Mucosa of stomach (tissue), 1 donor: Measurements from ENCODE around the gene SNAI3.
A peak's percentile ranks its signal among the peaks of the same experiment; 100 is the strongest.

Experiments used
- H3K27me3 ChIP-seq: one replicate; pipeline ENCODE4 v1.7.0; 2013; ENCODE audit warnings: mild to moderate bottlenecking, low read length; ENCODE audit not compliant: control insufficient read depth, insufficient read depth
- H3K36me3 ChIP-seq: one replicate; pipeline ENCODE4 v1.7.0; 2013; ENCODE audit warnings: low read length; ENCODE audit not compliant: control insufficient read depth, insufficient read depth
- H3K4me1 ChIP-seq: one replicate; pipeline ENCODE4 v1.7.0; 2013; ENCODE audit warnings: mild to moderate bottlenecking, low read length; ENCODE audit not compliant: control insufficient read depth, insufficient read depth
- H3K4me3 ChIP-seq: one replicate; pipeline ENCODE4 v1.7.0; 2013; ENCODE audit warnings: low read length
- H3K9ac ChIP-seq: one replicate; pipeline ENCODE4 v1.7.0; 2013; ENCODE audit warnings: mild to moderate bottlenecking, low read length, moderate library complexity
- H3K9me3 ChIP-seq: one replicate; pipeline ENCODE4 v1.7.0; 2013; ENCODE audit warnings: mild to moderate bottlenecking, low read length, moderate library complexity; ENCODE audit not compliant: control insufficient read depth
- donor health status: Pancreatic carcinoma.

The SNAI3 gene

DNA sequence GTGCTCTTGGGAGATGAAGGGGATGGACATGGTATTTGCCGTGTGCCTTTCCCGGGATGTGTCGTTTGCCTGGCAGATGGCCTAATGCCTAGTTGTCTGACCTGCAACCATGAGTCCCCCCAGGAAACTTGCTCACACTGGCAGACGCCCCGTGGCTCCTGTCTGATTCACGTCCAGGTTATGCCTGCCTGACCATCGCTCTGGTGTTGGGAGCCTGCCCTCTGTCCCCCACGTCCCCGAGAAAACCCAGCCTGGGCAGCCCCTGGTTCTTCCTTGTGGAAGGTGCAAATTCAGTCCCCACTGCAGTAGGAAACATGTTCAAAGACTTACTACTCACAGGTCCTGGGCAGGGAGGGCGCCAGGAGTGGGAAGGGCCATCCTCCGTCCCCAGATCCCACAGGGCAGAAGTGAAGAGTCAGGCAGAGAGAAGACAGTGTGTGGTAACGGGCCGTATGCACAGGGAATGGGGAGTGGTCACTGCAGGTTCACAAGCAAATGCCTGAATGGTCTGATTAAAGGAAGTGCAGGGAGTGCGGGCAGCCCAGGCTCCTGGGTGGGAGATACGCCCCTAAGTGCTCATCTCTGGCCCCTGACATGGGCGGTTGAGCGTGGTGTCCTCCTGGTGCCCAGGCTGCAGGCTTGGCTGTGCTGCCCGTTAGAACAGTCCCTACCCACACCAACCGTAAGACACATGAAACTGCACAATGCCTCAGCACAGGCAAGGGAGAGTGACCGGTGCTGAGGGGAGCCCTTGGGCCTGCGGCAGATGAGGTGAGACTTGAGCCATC lies 4.2 kb upstream of the SNAI3 start:
- no peaks in the 10 kb centered on the region for H3K9me3 ChIP-seq
- H3K27me3 ChIP-seq, result peaks cover 31% of the 10 kb centered on the region
- no peak overlapping the region for H3K9ac ChIP-seq
- H3K4me1 ChIP-seq, result peaks cover 33% of the 10 kb centered on the region
- H3K36me3 ChIP-seq, result no peaks in the 10 kb centered on the region
- no peak overlapping the region for H3K4me3 ChIP-seq

DNA sequence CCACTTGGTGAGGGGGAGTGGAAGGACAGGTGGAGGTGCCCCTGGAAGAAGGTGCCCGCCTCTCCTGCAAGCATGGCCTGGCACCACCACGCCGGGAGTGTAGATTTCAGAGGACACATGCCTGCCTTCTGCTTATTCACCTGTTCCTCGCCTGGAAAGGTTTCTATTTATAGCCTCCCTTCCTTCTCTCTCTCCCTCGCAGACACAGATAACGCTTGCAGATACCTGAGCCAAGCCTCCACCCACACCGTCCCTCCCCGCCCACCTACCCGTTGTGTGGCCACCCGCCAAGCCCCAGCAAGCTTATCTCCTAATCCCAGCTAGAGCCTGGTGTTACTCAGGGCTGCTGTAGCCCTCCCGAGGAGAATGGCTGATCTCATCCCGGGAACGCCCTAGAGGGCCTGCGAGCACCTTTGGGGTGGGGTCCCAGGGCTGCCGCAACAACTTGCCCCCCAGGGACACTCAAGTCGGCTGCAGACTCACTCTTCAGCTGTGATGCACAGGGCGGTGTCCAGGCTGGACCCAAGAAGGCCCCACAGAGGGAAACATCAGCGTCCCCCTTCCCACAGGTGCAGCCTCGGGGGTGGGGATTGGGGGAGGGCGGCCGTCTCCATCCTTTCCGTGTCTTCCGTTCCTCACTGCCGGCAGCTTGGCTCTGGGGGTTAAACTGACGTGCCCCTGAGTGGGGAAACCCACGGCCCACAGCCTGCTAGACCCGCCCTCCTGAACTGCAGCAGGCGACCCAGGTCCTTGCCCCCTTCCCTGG lies 1.9 kb upstream of the SNAI3 start:
- no peak overlapping the region for H3K9ac ChIP-seq
- H3K27me3 ChIP-seq, result peaks cover 51% of the 10 kb centered on the region
- H3K4me3 ChIP-seq, result no peak overlapping the region
- no peaks in the 10 kb centered on the region for H3K36me3 ChIP-seq
- peaks cover 35% of the 10 kb centered on the region for H3K4me1 ChIP-seq
- no peaks in the 10 kb centered on the region for H3K9me3 ChIP-seq

GRCh38 chr16:88687676-88688012 lies 1.3 kb upstream of the SNAI3 start:
- Histone ChIP-seq H3K9me3 (no peaks in the 10 kb centered on the region), H3K4me1 (peaks cover 34% of the 10 kb centered on the region), H3K4me3 (no peak overlapping the region), H3K9ac (no peak overlapping the region), H3K36me3 (no peaks in the 10 kb centered on the region), H3K27me3 (peaks cover 48% of the 10 kb centered on the region)

- H3K4me3 ChIP-seq, result no peak overlapping the region
- H3K9ac ChIP-seq, result no peak overlapping the region
- peaks cover 30% of the 10 kb centered on the region for H3K4me1 ChIP-seq
- no peaks in the 10 kb centered on the region for H3K36me3 ChIP-seq
- peaks cover 49% of the 10 kb centered on the region for H3K27me3 ChIP-seq
- no peaks in the 10 kb centered on the region for H3K9me3 ChIP-seq
Measured at GRCh38 chr16:88687254-88687576, 908 bp upstream of the SNAI3 start.

DNA sequence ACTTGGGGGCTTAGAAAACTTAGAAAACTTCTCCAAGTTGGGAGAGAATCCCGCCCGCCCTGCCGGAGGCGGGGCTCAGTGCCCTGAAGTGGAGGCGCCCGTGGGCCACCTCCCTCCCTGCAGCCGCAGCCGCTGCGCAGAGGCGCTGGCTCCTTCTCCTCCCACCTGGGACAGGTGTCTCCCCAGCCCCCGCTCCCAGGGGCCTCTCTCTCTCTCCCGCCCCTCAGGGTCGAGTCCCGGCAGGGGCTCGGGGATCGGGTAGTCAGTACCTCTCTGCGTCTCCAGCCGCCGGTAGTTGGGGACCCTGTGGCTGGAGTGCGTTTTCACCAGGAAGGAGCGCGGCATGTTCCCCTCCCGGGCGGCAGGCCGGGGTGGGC lies 257 bp downstream of the SNAI3 start:
- Histone ChIP-seq H3K9ac (peak overlapping the region; percentile 41), H3K9me3 (no peaks in the 10 kb centered on the region), H3K36me3 (no peaks in the 10 kb centered on the region), H3K4me3 (no peak overlapping the region), H3K4me1 (peaks cover 27% of the 10 kb centered on the region), H3K27me3 (peaks cover 54% of the 10 kb centered on the region)

GRCh38 chr16:88685156-88686061 lies 898 bp downstream of the SNAI3 start:
- Histone ChIP-seq H3K4me1 (peaks cover 27% of the 10 kb centered on the region), H3K27me3 (peaks cover 50% of the 10 kb centered on the region), H3K4me3 (no peak overlapping the region), H3K9me3 (no peaks in the 10 kb centered on the region), H3K9ac (peak overlapping the region; percentile 41), H3K36me3 (no peaks in the 10 kb centered on the region)

GRCh38 chr16:88684569-88685155 lies 1.6 kb downstream of the SNAI3 start:
- Histone ChIP-seq H3K9ac (no peak overlapping the region), H3K27me3 (peaks cover 50% of the 10 kb centered on the region), H3K4me3 (no peak overlapping the region), H3K9me3 (no peaks in the 10 kb centered on the region), H3K4me1 (peaks cover 27% of the 10 kb centered on the region), H3K36me3 (no peaks in the 10 kb centered on the region)

- H3K36me3 ChIP-seq, result no peaks in the 10 kb centered on the region
- no peak overlapping the region for H3K9ac ChIP-seq
- no peak overlapping the region for H3K4me3 ChIP-seq
- H3K4me1 ChIP-seq, result peaks cover 11% of the 10 kb centered on the region
- H3K9me3 ChIP-seq, result no peaks in the 10 kb centered on the region
- H3K27me3 ChIP-seq, result peaks cover 66% of the 10 kb centered on the region
Measured at GRCh38 chr16:88681709-88682451, 4.4 kb downstream of the SNAI3 start.

GRCh38 chr16:88681084-88681680 lies 5.1 kb downstream of the SNAI3 start:
- H3K27me3 ChIP-seq, result peaks cover 66% of the 10 kb centered on the region
- no peak overlapping the region for H3K4me3 ChIP-seq
- peaks cover 8% of the 10 kb centered on the region for H3K4me1 ChIP-seq
- no peaks in the 10 kb centered on the region for H3K9me3 ChIP-seq
- H3K9ac ChIP-seq, result no peak overlapping the region
- H3K36me3 ChIP-seq, result no peaks in the 10 kb centered on the region

- Histone ChIP-seq H3K27me3 (peaks cover 61% of the 10 kb centered on the region), H3K9me3 (no peaks in the 10 kb centered on the region), H3K4me3 (no peak overlapping the region), H3K4me1 (peaks cover 2% of the 10 kb centered on the region), H3K36me3 (no peaks in the 10 kb centered on the region), H3K9ac (no peak overlapping the region)
Measured at GRCh38 chr16:88680554-88681083, 5.7 kb downstream of the SNAI3 start.
